ENCODE measurements around the gene MLC1. TPM values are rescaled to one million over a fixed set of nuclear protein-coding genes. Genes with fewer than 3 reads are reported as not detected.
A peak's percentile ranks its signal among the peaks of the same experiment; 100 is the strongest.

Gene MLC1
- total and polyA plus RNA-seq, 8 donors, result 0.39 to 3.0 (median 2.1) TPM

DNA sequence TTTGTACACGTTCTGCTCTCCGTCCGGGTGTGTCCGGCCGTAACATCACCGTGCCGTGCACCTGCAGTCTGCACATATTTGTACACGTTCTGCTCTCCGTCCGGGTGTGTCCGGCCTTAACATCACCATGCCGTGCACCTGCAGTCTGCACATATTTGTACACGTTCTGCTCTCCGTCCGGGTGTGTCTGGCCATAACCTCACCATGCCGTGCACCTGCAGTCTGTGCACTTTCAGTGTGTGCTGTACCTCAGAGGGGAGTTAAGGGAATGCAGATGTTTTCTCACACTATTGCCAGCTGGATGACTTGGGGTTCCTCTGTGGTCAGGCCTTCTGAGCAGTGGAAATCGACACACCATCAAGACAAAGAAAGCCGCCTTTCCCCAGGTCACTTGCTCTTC lies 31.4 kb downstream of the MLC1 start:
- ATAC-seq (no peak), DNase-seq (peak in 1 of 4 donors; percentile 29)
- H3K4me3 ChIP-seq, result no peak overlapping the region
- H3K36me3 ChIP-seq, result no peaks in the 10 kb centered on the region
- H3K27ac ChIP-seq, result no peak overlapping the region
- no peak for TF ChIP-seq CTCF (IDR thresholded peaks at IDR 0.05)
- intact Hi-C loops (cut with DNase I), result no loop called here
- H3K9me3 ChIP-seq, result peaks cover 0 to 18% of the 10 kb centered on the region in 2 donors
- H3K27me3 ChIP-seq, result peaks cover 7 to 35% of the 10 kb centered on the region in 2 donors
- peaks cover 6% of the 10 kb centered on the region in 2 donors for H3K4me1 ChIP-seq

GRCh38 chr22:50051930-50052329 lies 33.3 kb downstream of the MLC1 start:
- DNase-seq (peak in 1 of 4 donors; percentile 60), ATAC-seq (no peak)
- H3K9me3 ChIP-seq, result peaks cover 0 to 18% of the 10 kb centered on the region in 2 donors
- no peaks in the 10 kb centered on the region for H3K4me1 ChIP-seq
- H3K27ac ChIP-seq, result no peak overlapping the region
- H3K36me3 ChIP-seq, result no peaks in the 10 kb centered on the region
- H3K4me3 ChIP-seq, result no peak overlapping the region
- no peak for TF ChIP-seq CTCF (IDR thresholded peaks at IDR 0.05)
- intact Hi-C loops (cut with DNase I), result no loop called here
- peaks cover 0 to 31% of the 10 kb centered on the region in 2 donors for H3K27me3 ChIP-seq

DNA sequence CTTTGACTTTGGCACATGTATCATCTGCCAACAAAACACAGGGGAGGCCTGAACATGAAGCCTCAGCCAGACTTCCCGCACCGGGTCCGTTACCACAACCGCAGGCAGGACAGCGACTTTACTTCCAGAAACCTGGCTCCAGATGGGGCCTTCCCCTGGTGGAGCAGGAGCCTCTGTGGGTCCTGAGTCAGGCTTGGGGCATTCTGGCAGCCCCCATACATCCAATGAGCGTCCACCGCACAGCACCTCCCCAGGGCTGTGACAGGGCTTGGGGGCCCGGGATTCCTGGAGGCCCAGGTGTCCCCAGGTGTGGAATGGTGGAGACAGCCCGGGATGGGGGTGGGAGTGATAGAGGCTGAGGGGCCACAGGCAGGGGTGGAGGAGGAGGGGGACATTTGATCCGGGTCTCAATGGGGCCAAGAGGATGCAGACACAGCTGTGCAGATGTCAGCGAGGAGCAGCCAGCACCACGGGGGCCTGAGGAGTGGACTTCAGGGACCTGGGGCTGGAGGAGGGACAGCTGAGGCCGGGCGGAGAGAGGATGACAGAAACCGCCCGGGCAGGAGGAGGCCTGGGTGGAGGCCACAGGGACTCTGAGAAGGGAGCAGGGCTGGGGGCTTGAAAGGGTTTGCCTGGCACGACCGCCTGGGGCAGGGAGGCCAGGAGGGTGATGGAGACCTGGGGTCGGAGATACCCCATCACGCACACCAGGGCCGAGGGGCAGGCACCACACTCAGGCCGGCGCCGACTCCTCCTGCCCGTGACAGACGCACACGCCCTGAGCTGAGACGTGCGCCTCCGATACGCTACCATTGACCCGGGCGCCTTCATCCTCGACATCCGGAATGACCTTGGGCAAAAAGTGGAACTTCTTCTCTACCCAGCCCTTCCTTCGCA lies 35.7 kb downstream of the MLC1 start:
- TF ChIP-seq CTCF (IDR thresholded peaks at IDR 0.05), result no peak
- Histone ChIP-seq H3K36me3 (no peaks in the 10 kb centered on the region), H3K4me1 (no peaks in the 10 kb centered on the region), H3K27me3 (peaks cover 0 to 40% of the 10 kb centered on the region in 2 donors), H3K4me3 (no peak overlapping the region), H3K27ac (no peak overlapping the region), H3K9me3 (peaks cover 0 to 18% of the 10 kb centered on the region in 2 donors)
- intact Hi-C loops (cut with DNase I), result no loop called here
- DNase-seq (peak in 1 of 4 donors; percentile 61), ATAC-seq (no peak)

DNA sequence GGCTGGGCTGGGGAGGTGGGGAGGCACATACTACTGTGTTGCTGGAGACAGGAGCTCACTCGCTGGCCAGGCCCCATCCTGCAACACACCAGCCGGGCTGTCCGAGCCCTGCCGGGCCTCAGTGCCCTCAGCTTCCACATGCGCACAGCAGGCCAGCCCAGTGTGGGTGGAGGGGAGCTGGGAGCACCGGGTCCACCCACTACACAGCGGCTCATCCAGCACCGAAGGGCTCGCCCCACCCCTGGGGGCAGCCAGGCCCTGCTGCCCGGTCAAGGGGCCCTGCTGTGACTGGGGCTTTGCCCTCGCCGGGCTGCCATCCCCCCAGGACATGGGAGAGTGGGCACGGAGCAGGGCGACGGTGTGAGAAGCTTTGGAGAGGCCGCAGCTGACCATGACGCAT lies 36.4 kb downstream of the MLC1 start:
- peaks cover 0 to 47% of the 10 kb centered on the region in 2 donors for H3K27me3 ChIP-seq
- ATAC-seq, result no peak
- peak in 1 of 4 donors; percentile 56 for DNase-seq
- no peak overlapping the region for H3K4me3 ChIP-seq
- H3K36me3 ChIP-seq, result no peaks in the 10 kb centered on the region
- H3K27ac ChIP-seq, result no peak overlapping the region
- peaks cover 0 to 13% of the 10 kb centered on the region in 2 donors for H3K9me3 ChIP-seq
- H3K4me1 ChIP-seq, result no peaks in the 10 kb centered on the region
- TF ChIP-seq CTCF (IDR thresholded peaks at IDR 0.05), result no peak
- intact Hi-C loops (cut with DNase I), result no loop called here

DNA sequence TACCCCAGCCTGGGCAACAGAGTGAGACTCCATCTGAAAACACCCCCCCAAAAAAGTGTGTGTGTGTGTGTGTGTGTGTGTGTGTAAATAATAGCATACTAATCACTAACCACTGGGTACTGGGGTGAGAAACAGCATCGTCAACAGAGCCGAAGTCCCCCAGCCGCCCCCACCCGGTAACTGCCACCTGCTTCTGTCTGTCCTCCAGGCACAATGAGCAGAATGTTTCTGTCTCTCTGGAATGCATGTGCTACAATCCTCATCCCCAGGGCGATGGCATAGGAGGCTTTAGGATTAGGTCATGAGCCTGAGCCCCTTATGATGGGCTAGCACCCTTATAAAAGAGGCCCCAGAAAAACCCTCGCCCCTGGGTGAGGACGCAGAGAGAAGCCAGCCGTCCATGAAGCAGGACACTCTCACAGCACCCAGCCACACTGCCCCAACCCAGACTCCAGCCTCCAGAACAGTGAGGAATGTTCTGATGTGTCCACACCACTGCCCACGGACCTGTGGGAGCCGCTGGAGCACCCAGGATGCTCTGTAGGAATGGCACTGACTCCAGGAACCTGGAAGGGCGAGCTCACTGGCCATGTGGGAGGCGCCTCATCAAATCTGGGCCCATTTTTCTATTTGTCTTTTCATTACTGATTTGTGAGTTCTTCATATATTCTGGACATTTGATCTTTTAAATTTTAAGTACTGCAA lies 37.0 kb downstream of the MLC1 start:
- H3K36me3 ChIP-seq, result no peaks in the 10 kb centered on the region
- no peak overlapping the region for H3K27ac ChIP-seq
- TF ChIP-seq CTCF (IDR thresholded peaks at IDR 0.05), result no peak
- no peak for ATAC-seq
- H3K4me3 ChIP-seq, result no peak overlapping the region
- H3K4me1 ChIP-seq, result no peaks in the 10 kb centered on the region
- peaks cover 0 to 53% of the 10 kb centered on the region in 2 donors for H3K27me3 ChIP-seq
- peaks cover 0 to 6% of the 10 kb centered on the region in 2 donors for H3K9me3 ChIP-seq
- DNase-seq, result peak in 1 of 4 donors; percentile 33
- intact Hi-C loops (cut with DNase I), result no loop called here

Data from left lung (tissue), 10 donors.